HG03520 (cell line): ENCODE data around the gene SUN3.

Source experiments
- ATAC-seq: cut with Tn5 transposase; IDR thresholded peaks from one replicate; pipeline ENCODE4 v1.9.1; 2021; ENCODE audit warnings: mild to moderate bottlenecking, moderate library complexity; ENCODE audit not compliant: unreplicated experiment

Gene SUN3

GRCh38 chr7:47979832-47980181, 49.1 kb downstream of the SUN3 start:
- ATAC-seq, result no peak

GRCh38 chr7:47979145-47979831, 49.6 kb downstream of the SUN3 start, which contains the start of gene HUS1:
Gene HUS1 (minus strand): TSS chr7:47979615. CDS start chr7:47979519, 96 bp downstream.
- peak; percentile 99 for ATAC-seq

- ATAC-seq, result no peak
These were observed 50.1 kb downstream of the SUN3 start for GRCh38 chr7:47978790-47979144.

GRCh38 chr7:47973739-47974138, 55.2 kb downstream of the SUN3 start:
- no peak for ATAC-seq

- no peak for ATAC-seq
These were observed 58.1 kb downstream of the SUN3 start for GRCh38 chr7:47970761-47971160.

GRCh38 chr7:47968847-47969774, 59.8 kb downstream of the SUN3 start:
- ATAC-seq, result peak; percentile 96

GRCh38 chr7:47967708-47968107, 61.2 kb downstream of the SUN3 start:
- no peak for ATAC-seq

GRCh38 chr7:47967123-47967522, 61.8 kb downstream of the SUN3 start:
- no peak for ATAC-seq

GRCh38 chr7:47965456-47965855, 63.5 kb downstream of the SUN3 start:
- no peak for ATAC-seq

GRCh38 chr7:47962262-47962661, 66.6 kb downstream of the SUN3 start:
- ATAC-seq, result no peak

GRCh38 chr7:47957156-47957555, 71.8 kb downstream of the SUN3 start:
- no peak for ATAC-seq

GRCh38 chr7:47956220-47956619, 72.7 kb downstream of the SUN3 start:
- no peak for ATAC-seq

- peak; percentile 29 for ATAC-seq
These were observed 74.5 kb downstream of the SUN3 start for GRCh38 chr7:47954231-47954911.

- ATAC-seq, result peak; percentile 50
These were observed 75.1 kb downstream of the SUN3 start for GRCh38 chr7:47953822-47954221.

GRCh38 chr7:47952224-47952623, 76.7 kb downstream of the SUN3 start:
- ATAC-seq, result no peak

GRCh38 chr7:47951374-47951773, 77.5 kb downstream of the SUN3 start:
- ATAC-seq, result no peak

- ATAC-seq, result no peak
These were observed 78.2 kb downstream of the SUN3 start for GRCh38 chr7:47950714-47951113.

GRCh38 chr7:47949703-47950102, 79.2 kb downstream of the SUN3 start:
- ATAC-seq, result no peak

- no peak for ATAC-seq
These were observed 80.6 kb downstream of the SUN3 start, which contains the start of gene PKD1L1 for GRCh38 chr7:47948141-47948790. Gene PKD1L1 (minus strand): TSS chr7:47948466. CDS start chr7:47948440, 26 bp downstream.

- ATAC-seq, result no peak
These were observed 81.6 kb downstream of the SUN3 start for GRCh38 chr7:47947355-47947749.
